Uterus (tissue), 2 donors: Measurements from ENCODE around the gene SAPCD1.

Source experiments
- POLR2A ChIP-seq, 2 donors: fragments of 450-650 bp; IDR thresholded peaks; one replicate each; pipeline ENCODE4 v1.6.1; 2016; ENCODE audit warnings: antibody characterized with exemption in 2 of 2, mild to moderate bottlenecking in 1 of 2, moderate library complexity in 1 of 2
- TF ChIP-seq, protein P1 (sequence below), 4 experiments: fragments of 200-600 bp in 2 of 4; fragments of 450-650 bp in 2 of 4; sonication (generic) in 2 of 4; IDR thresholded peaks; one replicate each; pipeline ENCODE4 v1.5.1; 2016 to 2019; ENCODE audit warnings: antibody characterized with exemption in 4 of 4, mild to moderate bottlenecking in 2 of 4, moderate library complexity in 1 of 4

GRCh38 chr6:31770860-31771259 lies 8.4 kb downstream of the SAPCD1 start:
- TF ChIP-seq, protein P1, sequence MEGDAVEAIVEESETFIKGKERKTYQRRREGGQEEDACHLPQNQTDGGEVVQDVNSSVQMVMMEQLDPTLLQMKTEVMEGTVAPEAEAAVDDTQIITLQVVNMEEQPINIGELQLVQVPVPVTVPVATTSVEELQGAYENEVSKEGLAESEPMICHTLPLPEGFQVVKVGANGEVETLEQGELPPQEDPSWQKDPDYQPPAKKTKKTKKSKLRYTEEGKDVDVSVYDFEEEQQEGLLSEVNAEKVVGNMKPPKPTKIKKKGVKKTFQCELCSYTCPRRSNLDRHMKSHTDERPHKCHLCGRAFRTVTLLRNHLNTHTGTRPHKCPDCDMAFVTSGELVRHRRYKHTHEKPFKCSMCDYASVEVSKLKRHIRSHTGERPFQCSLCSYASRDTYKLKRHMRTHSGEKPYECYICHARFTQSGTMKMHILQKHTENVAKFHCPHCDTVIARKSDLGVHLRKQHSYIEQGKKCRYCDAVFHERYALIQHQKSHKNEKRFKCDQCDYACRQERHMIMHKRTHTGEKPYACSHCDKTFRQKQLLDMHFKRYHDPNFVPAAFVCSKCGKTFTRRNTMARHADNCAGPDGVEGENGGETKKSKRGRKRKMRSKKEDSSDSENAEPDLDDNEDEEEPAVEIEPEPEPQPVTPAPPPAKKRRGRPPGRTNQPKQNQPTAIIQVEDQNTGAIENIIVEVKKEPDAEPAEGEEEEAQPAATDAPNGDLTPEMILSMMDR (IDR thresholded peaks at IDR 0.05): no peak
- TF ChIP-seq POLR2A (IDR thresholded peaks at IDR 0.05): no peak
